Right lobe of liver (tissue), 6 donors: ENCODE results near the gene CALHM6. TPM values are rescaled to one million over a fixed set of nuclear protein-coding genes. Genes with fewer than 3 reads are reported as not detected.

Experiments
- ATAC-seq, 4 donors: fragments of 200-7000 bp; cut with Tn5 transposase; one replicate each; pipeline ENCODE4 v1.9.1; 2020; ENCODE audit warnings: mild to moderate bottlenecking in 4 of 4, moderate library complexity in 4 of 4
- DNase-seq, 3 donors: peaks; one replicate each; pipeline ENCODE4 v3.0.0-alpha.2; 2020
- H3K27ac ChIP-seq, 3 donors: fragments of 200-600 bp; one replicate each; pipeline ENCODE4 v1.8.0; 2022
- H3K27me3 ChIP-seq, 2 donors: fragments of 200-600 bp; one replicate each; pipeline ENCODE4 v1.8.0; 2022
- H3K36me3 ChIP-seq, 4 donors: fragments of 200-600 bp; sonication (generic) in 1 of 4; one replicate each; pipeline versions ENCODE4 v1.5.1 to v1.8.0; 2017 to 2022; ENCODE audit warnings: control low read depth in 1 of 4
- H3K4me1 ChIP-seq, 4 donors: fragments of 200-600 bp; sonication (generic) in 1 of 4; one replicate each; pipeline versions ENCODE4 v1.5.1 to v1.8.0; 2017 to 2022; ENCODE audit warnings: control low read depth in 1 of 4
- H3K4me3 ChIP-seq, 3 donors: fragments of 200-600 bp; one replicate each; pipeline ENCODE4 v1.8.0; 2022
- H3K9me3 ChIP-seq, 4 donors: fragments of 200-600 bp; sonication (generic) in 1 of 4; one replicate each; pipeline versions ENCODE4 v1.5.1 to v1.8.0; 2017 to 2022; ENCODE audit warnings: control low read depth in 1 of 4
- POLR2A ChIP-seq: fragments of 450-650 bp; IDR thresholded peaks from one replicate; pipeline ENCODE4 v1.6.1; 2017; ENCODE audit warnings: antibody characterized with exemption, mild to moderate bottlenecking
- WGBS: methylation state at CpG from one replicate; pipeline ENCODE4 v1.1.6; 2018; ENCODE audit warnings: low coverage, low lambda C conversion rate; ENCODE audit not compliant: insufficient coverage; ENCODE audit errors: missing lambda C conversion rate; 5-methylcytosine and 5-hydroxymethylcytosine counted together
- intact Hi-C, 2 donors: fragments of 100-400 bp; cut with DNase I; formaldehyde crosslinking; loops; one replicate each; pipeline versions ENCODE4 v1.11.2 to v1.14.1; 2022
- total RNA-seq, 6 experiments: library from RNA; depleted of rRNA in 2 of 6; stranded (reverse); fragments of >200 nt in 2 of 6; fragmentation: NEBNext Ultra II Directional in 3 of 6; extraction: Animal tissue kit (Norgen Biotek cat#: 25700) in 3 of 6; gene quantifications; one replicate each; pipeline versions ENCODE4 v1.1.0 to v1.2.4, GENCODE V29; 2016 to 2023
- TF ChIP-seq, protein P1 (sequence below), 4 donors: fragments of 200-600 bp in 3 of 4; fragments of 450-650 bp in 1 of 4; IDR thresholded peaks; one replicate each; pipeline versions ENCODE4 v1.5.1 to v1.8.0; 2016 to 2022; ENCODE audit warnings: antibody characterized with exemption in 4 of 4, mild to moderate bottlenecking in 2 of 4
- donor health status: DM: no; HTN: yes; CAD: no.
- donor health status: DM: no; HTN: no; CAD: no.
- donor health status: DM: no; HTN: no; CAD: no.
- donor health status: DM: no; HTN: yes; CAD: no.
- donor health status: DM: no; HTN: yes; CAD: no.

Gene CALHM6
- total RNA-seq, 6 experiments from 2014 or later = 1.4 to 7.8 (median 3.5) TPM

DNA sequence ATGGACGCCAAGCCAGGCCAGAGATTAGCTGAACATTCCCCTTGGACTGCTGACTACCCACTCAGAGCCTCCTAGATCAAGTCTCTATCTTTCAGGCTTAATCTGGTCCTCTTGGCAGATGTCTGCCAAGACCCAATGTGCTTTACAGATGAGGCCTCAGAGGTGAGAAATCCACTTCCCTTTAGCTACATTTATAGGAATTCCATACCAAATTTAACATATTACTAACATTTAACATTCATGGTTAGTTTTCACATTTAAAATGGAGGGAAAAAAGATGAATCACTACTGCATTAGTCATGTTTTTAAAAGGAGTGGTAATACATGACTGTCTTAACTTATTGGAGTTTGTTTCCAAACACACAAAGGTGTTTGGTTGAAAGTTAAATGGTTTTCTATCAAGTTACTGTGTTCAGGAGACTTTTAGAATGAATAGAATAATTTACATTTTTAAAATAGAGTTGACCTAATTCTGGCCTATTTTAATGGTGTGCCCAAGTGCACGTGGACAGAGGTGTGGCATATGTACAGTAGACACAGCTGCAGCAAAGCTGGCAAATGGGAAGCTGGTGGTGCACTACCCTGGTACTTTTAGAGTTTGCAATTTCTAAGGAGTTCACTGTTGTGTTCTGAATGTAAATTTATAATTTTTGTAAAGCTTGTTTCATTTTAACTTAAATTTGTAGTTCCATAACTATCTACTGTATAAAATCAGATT, 41.9 kb upstream of the CALHM6 start:
- DNase-seq (no peak), ATAC-seq (no peak)
- Histone ChIP-seq H3K27ac (no peak overlapping the region), H3K27me3 (no peaks in the 10 kb centered on the region), H3K4me1 (peaks cover 0 to 8% (median 0%) of the 10 kb centered on the region in 4 donors), H3K9me3 (no peaks in the 10 kb centered on the region), H3K4me3 (no peak overlapping the region), H3K36me3 (no peaks in the 10 kb centered on the region)
- intact Hi-C loops = no loop called here
- WGBS = 95% methylated on average over 2 of the region's 2 CpGs
- TF ChIP-seq, protein P1, sequence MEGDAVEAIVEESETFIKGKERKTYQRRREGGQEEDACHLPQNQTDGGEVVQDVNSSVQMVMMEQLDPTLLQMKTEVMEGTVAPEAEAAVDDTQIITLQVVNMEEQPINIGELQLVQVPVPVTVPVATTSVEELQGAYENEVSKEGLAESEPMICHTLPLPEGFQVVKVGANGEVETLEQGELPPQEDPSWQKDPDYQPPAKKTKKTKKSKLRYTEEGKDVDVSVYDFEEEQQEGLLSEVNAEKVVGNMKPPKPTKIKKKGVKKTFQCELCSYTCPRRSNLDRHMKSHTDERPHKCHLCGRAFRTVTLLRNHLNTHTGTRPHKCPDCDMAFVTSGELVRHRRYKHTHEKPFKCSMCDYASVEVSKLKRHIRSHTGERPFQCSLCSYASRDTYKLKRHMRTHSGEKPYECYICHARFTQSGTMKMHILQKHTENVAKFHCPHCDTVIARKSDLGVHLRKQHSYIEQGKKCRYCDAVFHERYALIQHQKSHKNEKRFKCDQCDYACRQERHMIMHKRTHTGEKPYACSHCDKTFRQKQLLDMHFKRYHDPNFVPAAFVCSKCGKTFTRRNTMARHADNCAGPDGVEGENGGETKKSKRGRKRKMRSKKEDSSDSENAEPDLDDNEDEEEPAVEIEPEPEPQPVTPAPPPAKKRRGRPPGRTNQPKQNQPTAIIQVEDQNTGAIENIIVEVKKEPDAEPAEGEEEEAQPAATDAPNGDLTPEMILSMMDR (IDR thresholded peaks at IDR 0.05) = no peak
- TF ChIP-seq POLR2A = no peak

DNA sequence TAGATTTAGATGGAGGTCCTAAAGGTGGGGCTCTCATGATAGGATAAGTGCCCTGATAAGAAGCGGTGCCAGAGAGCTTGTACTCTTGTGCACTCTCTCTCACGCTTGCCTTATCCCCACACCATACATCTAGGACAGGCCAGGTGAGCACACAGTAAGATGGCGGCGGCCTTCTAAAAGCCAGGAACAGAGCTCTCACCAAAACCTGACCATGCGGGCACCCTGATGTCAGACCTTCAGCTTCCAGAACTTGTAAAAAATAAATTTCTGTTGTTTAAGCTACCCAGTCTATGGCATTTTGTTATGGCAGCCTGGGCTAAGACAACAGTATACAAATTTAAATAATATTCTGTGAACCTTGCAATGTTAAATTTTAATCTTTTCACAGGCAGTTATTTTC, 40.8 kb upstream of the CALHM6 start:
- TF ChIP-seq POLR2A = no peak
- TF ChIP-seq, protein P1 (IDR thresholded peaks at IDR 0.05) = no peak
- Histone ChIP-seq H3K4me3 (no peak overlapping the region), H3K27me3 (no peaks in the 10 kb centered on the region), H3K36me3 (no peaks in the 10 kb centered on the region), H3K9me3 (no peaks in the 10 kb centered on the region), H3K4me1 (peaks cover 0 to 8% (median 0%) of the 10 kb centered on the region in 4 donors), H3K27ac (no peak overlapping the region)
- no peak for DNase-seq
- intact Hi-C loops = no loop called here
- ATAC-seq = no peak
- WGBS = 63% methylated on average over 1 of the region's 5 CpGs

DNA sequence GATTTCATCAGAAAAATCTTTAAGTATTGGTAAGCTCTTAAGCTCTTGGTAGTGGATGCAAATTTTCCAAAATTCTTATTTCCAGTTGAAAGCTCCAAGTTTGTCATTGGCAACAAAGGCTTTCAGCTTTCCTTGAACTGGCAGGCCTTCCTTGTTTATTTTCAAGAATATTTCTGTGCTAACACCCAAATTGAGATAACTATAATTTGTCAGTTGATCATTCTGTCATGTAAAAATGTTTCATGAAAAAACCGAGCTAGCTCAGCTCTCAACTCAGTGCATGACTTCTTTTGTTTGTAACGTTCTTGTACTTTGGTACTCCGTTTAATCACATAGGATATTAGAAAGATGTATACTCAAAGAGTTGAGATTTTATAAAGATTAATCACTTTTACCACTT, 38.9 kb upstream of the CALHM6 start:
- peaks cover 0 to 8% (median 0%) of the 10 kb centered on the region in 4 donors for H3K4me1 ChIP-seq
- no peak overlapping the region for H3K27ac ChIP-seq
- intact Hi-C loops = no loop called here
- no peaks in the 10 kb centered on the region for H3K27me3 ChIP-seq
- DNase-seq (no peak), ATAC-seq (no peak)
- peaks cover 0 to 3% (median 0%) of the 10 kb centered on the region in 4 donors for H3K36me3 ChIP-seq
- H3K9me3 ChIP-seq = no peaks in the 10 kb centered on the region
- H3K4me3 ChIP-seq = no peak overlapping the region
- WGBS = 69% methylated on average over 3 of the region's 3 CpGs
- TF ChIP-seq, protein P1 (IDR thresholded peaks at IDR 0.05) = no peak
- no peak for TF ChIP-seq POLR2A

DNA sequence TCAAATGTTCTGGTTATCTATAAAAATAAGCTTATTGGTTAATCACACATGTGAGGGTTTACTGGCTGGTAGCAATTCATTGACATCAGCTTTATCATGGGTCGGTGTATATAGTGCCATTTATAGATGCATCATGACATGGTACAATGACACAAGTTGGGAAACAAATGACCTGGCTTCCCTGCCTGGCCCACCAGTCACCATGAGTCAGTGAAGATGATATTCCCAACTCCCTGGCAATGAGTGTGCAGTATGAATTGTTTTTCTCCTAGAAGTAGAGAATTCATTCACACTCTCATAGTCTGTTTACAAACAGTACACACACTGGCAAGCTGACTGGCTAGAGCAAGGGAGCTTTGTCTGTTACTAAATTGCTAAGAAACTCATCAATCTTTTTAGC, 37.2 kb upstream of the CALHM6 start:
- Histone ChIP-seq H3K4me1 (no peaks in the 10 kb centered on the region), H3K27me3 (no peaks in the 10 kb centered on the region), H3K36me3 (peaks cover 0 to 6% (median 2%) of the 10 kb centered on the region in 4 donors), H3K4me3 (no peak overlapping the region), H3K27ac (no peak overlapping the region), H3K9me3 (no peaks in the 10 kb centered on the region)
- ATAC-seq (no peak), DNase-seq (no peak)
- TF ChIP-seq POLR2A = no peak
- TF ChIP-seq, protein P1 (IDR thresholded peaks at IDR 0.05) = no peak
- intact Hi-C loops = no loop called here
- 57% methylated on average over 1 of the region's 1 CpG for WGBS
